ENCODE data around the gene PERCC1.

- no peak for TF ChIP-seq CTCF (IDR thresholded peaks at IDR 0.05)
- TF ChIP-seq POLR2A (IDR thresholded peaks at IDR 0.05) = no peak
Observed at GRCh38 chr16:1443403-1443973, 12.6 kb downstream of the PERCC1 start.
